ENCODE measurements around the gene ERLEC1. TPM values are rescaled to one million over a fixed set of nuclear protein-coding genes. Genes with fewer than 3 reads are reported as not detected.

ERLEC1 gene
- total RNA-seq, 1 donor from 2014 or later: 22.2 TPM

GRCh38 chr2:53818854-53819435, 32.1 kb downstream of the ERLEC1 start:
- Mint-ChIP-seq H3K27me3 (ENCODE audit: low read depth) (no peaks in the 10 kb centered on the region), H3K36me3 (ENCODE audit: low read depth) (peaks cover 6% of the 10 kb centered on the region)
- no peak for TF ChIP-seq CTCF (conservative IDR thresholded peaks at IDR 0.05)

DNA sequence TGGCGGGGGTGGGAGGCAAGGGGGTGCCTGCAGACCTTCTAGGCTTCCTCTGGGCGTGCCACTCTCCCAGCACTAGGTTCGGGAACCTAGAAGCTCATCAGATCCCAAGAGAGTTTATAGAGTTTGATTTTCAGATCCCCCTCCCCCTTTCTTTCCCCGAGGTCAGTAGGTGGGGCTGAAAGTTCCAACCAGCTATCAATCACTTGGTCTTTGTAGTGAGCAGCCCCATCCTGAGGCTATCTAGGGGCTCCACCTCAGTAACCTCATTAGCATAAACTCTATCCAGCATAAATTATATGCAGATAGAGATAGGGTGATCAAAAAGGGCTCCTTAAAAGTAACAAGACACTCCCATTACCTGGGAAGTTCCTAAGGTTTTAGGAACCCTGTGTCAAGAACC, 32.8 kb downstream of the ERLEC1 start:
- Mint-ChIP-seq H3K9me3 (no peaks in the 10 kb centered on the region), H3K27ac (ENCODE audit: unreplicated experiment) (no peak overlapping the region), H3K4me1 (peaks cover 11% of the 10 kb centered on the region), H3K36me3 (ENCODE audit: low read depth) (peaks cover 6% of the 10 kb centered on the region), H3K27me3 (ENCODE audit: low read depth) (no peaks in the 10 kb centered on the region), H3K4me3 (no peak overlapping the region)
- TF ChIP-seq CTCF (conservative IDR thresholded peaks at IDR 0.05): no peak
- DNase-seq (ENCODE audit: low read depth, low spot score): no peak

More at GRCh38 chr2:53818854-53819435, 32.1 kb downstream of the ERLEC1 start:
- no peak for DNase-seq (ENCODE audit: low read depth, low spot score)
- Mint-ChIP-seq H3K4me1 (peaks cover 11% of the 10 kb centered on the region), H3K9me3 (no peaks in the 10 kb centered on the region), H3K27ac (ENCODE audit: unreplicated experiment) (no peak overlapping the region), H3K4me3 (no peak overlapping the region)

DNA sequence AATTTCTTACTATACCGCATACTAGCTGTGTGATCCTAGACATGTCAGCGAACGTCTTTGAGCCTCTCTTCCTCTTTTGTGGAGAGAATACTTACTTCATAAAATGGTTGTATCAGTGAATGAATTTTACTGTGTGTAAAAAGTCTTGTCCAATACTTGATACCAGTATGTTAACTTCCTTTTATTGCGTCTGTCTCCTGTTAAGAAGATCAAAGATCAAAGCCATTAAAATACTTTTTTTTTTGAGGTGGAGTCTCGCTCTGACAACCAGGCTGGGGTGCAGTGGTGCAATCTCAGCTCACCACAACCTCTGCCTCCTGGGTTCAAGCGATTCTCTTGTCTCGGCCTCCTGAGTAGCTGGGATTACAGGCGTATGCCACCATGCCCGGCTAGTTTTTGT, 33.2 kb downstream of the ERLEC1 start:
- DNase-seq (ENCODE audit: low read depth, low spot score): no peak
- Mint-ChIP-seq H3K27ac (ENCODE audit: unreplicated experiment) (no peak overlapping the region), H3K9me3 (no peaks in the 10 kb centered on the region), H3K36me3 (ENCODE audit: low read depth) (peaks cover 6% of the 10 kb centered on the region), H3K4me1 (peaks cover 11% of the 10 kb centered on the region), H3K27me3 (ENCODE audit: low read depth) (no peaks in the 10 kb centered on the region), H3K4me3 (no peak overlapping the region)
- TF ChIP-seq CTCF (conservative IDR thresholded peaks at IDR 0.05): no peak

GRCh38 chr2:53820711-53821110, 33.9 kb downstream of the ERLEC1 start:
- no peak for DNase-seq (ENCODE audit: low read depth, low spot score)
- H3K27ac Mint-ChIP-seq (ENCODE audit: unreplicated experiment): no peak overlapping the region
- no peak overlapping the region for H3K4me3 Mint-ChIP-seq
- TF ChIP-seq CTCF (conservative IDR thresholded peaks at IDR 0.05): no peak
- peaks cover 12% of the 10 kb centered on the region for H3K4me1 Mint-ChIP-seq
- no peaks in the 10 kb centered on the region for H3K27me3 Mint-ChIP-seq (ENCODE audit: low read depth)
- H3K36me3 Mint-ChIP-seq (ENCODE audit: low read depth): peaks cover 6% of the 10 kb centered on the region
- no peaks in the 10 kb centered on the region for H3K9me3 Mint-ChIP-seq

DNA sequence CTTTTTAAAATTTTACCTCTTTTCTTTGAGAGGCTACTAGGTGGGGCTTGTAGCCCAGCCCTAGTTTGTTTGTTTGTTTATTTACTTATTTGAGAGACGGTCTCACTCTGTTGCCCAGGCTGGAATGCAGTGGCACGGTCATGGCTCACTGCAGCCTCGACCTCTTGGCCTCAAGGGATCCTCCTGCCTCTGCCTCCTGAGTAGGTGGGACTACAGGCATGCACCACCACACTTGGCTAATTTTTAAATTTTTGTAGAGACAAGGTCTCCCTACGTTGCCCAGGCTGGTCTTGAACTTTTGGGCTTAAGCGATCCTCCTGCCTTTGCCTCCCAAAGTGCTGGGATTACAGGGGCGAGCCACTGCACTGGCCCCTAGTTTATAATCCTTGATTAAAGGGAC, 35.0 kb downstream of the ERLEC1 start:
- Mint-ChIP-seq H3K27ac (ENCODE audit: unreplicated experiment) (no peak overlapping the region), H3K4me3 (no peak overlapping the region), H3K9me3 (no peaks in the 10 kb centered on the region), H3K4me1 (peaks cover 23% of the 10 kb centered on the region), H3K27me3 (ENCODE audit: low read depth) (no peaks in the 10 kb centered on the region), H3K36me3 (ENCODE audit: low read depth) (peaks cover 3% of the 10 kb centered on the region)
- DNase-seq (ENCODE audit: low read depth, low spot score): no peak
- TF ChIP-seq CTCF (conservative IDR thresholded peaks at IDR 0.05): no peak
